ENCODE data around the gene PDP2. TPM values are rescaled to one million over a fixed set of nuclear protein-coding genes. Genes with fewer than 3 reads are reported as not detected.

PDP2 gene
- total RNA-seq, 1 experiment from 2014 or later = 23.1 TPM

- Histone ChIP-seq H3K23ac (ENCODE audit: insufficient read length, low read depth, low read length) (no peak overlapping the region), H4K8ac (replicated peaks; ENCODE audit: insufficient read length, low read depth, low read length) (no peak overlapping the region), H2AK5ac (ENCODE audit: insufficient read length, low read length) (no peak overlapping the region), H2BK20ac (ENCODE audit: low read depth, low read length, poor library complexity, severe bottlenecking) (no peak overlapping the region), H3K14ac (ENCODE audit: insufficient read depth, low read length) (no peak overlapping the region), H3K79me1 (ENCODE audit: insufficient read depth, low read depth, low read length, poor library complexity, severe bottlenecking) (no peaks in the 10 kb centered on the region), H3K9ac (ENCODE audit: extremely low read depth, insufficient read length, low read length) (no peak overlapping the region), H4K5ac (ENCODE audit: insufficient read length, low read depth, low read length) (no peak overlapping the region), H3K27ac (ENCODE audit: insufficient read length, low read depth, low read length) (no peak overlapping the region), H3K4me2 (ENCODE audit: insufficient read depth, insufficient read length, low read length) (no peak overlapping the region), H3K9me3 (ENCODE audit: control insufficient read depth, low read depth, low read length) (no peaks in the 10 kb centered on the region), H3K18ac (ENCODE audit: insufficient read length, low read depth, low read length) (no peak overlapping the region), H3K4ac (ENCODE audit: low read depth, low read length) (no peak overlapping the region), H3K56ac (ENCODE audit: insufficient read length, low read depth, low read length) (no peak overlapping the region), H3K23me2 (ENCODE audit: insufficient read length, low read depth, low read length, poor library complexity, severe bottlenecking) (no peaks in the 10 kb centered on the region), H3K27me3 (ENCODE audit: insufficient read depth, low read length) (no peaks in the 10 kb centered on the region), H3K79me2 (ENCODE audit: insufficient read depth, low read length) (no peaks in the 10 kb centered on the region), H4K91ac (ENCODE audit: insufficient read length, low read depth, low read length) (no peak overlapping the region), H2BK12ac (ENCODE audit: insufficient read length, low read depth, low read length) (no peak overlapping the region), H3T11ph (ENCODE audit: low read length) (no peak overlapping the region), H2BK15ac (ENCODE audit: low read depth, low read length) (no peak overlapping the region), H2BK120ac (ENCODE audit: low read depth, low read length, poor library complexity, severe bottlenecking) (no peak overlapping the region), H4K20me1 (ENCODE audit: control insufficient read depth, insufficient read depth, insufficient read length) (peaks cover 4% of the 10 kb centered on the region), H3K4me1 (ENCODE audit: insufficient read depth, low read length) (no peaks in the 10 kb centered on the region), H2BK5ac (ENCODE audit: insufficient read length, low read length) (no peak overlapping the region), H2AFZ (ENCODE audit: low read length) (no peak overlapping the region)
- no peak overlapping the region for H3K4me3 Mint-ChIP-seq
- DNase-seq = no peak
- H3K4me1 Mint-ChIP-seq = peaks cover 6 to 7% of the 10 kb centered on the region in 2 experiments
- TF ChIP-seq, protein P1, sequence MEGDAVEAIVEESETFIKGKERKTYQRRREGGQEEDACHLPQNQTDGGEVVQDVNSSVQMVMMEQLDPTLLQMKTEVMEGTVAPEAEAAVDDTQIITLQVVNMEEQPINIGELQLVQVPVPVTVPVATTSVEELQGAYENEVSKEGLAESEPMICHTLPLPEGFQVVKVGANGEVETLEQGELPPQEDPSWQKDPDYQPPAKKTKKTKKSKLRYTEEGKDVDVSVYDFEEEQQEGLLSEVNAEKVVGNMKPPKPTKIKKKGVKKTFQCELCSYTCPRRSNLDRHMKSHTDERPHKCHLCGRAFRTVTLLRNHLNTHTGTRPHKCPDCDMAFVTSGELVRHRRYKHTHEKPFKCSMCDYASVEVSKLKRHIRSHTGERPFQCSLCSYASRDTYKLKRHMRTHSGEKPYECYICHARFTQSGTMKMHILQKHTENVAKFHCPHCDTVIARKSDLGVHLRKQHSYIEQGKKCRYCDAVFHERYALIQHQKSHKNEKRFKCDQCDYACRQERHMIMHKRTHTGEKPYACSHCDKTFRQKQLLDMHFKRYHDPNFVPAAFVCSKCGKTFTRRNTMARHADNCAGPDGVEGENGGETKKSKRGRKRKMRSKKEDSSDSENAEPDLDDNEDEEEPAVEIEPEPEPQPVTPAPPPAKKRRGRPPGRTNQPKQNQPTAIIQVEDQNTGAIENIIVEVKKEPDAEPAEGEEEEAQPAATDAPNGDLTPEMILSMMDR (conservative IDR thresholded peaks at IDR 0.05) = no peak
- peaks cover 3% of the 10 kb centered on the region for H3K27me3 Mint-ChIP-seq (ENCODE audit: low read depth)
- H3K9me3 Mint-ChIP-seq = no peaks in the 10 kb centered on the region
- WGBS (ENCODE audit: extremely low coverage, insufficient read length, low lambda C conversion rate) = no CpG with 5 or more reads among the region's 2 CpGs
- H3K27ac Mint-ChIP-seq = no peak overlapping the region
- H3K36me3 Mint-ChIP-seq (ENCODE audit: insufficient read depth in 1 of 3, low read depth in 3 of 3) = peaks cover 0 to 7% (median 4%) of the 10 kb centered on the region in 3 experiments; a peak in 2 of 7 replicates
Measured at GRCh38 chr16:66894055-66894454, 13.7 kb downstream of the PDP2 start.
